DMS 273 (cell line): ENCODE results near the gene CFAP299.
"Not testable (repeated sequence)": the region's sequence is repeated elsewhere in the genome, so short reads cannot be mapped to it uniquely, and the experiment has no call there.

Source experiments
- DNase-seq: peaks from one replicate; lab custom pipeline; 2025; ENCODE audit not compliant: unreplicated experiment; lab: John Stamatoyannopoulos, UW

Gene CFAP299

DNA sequence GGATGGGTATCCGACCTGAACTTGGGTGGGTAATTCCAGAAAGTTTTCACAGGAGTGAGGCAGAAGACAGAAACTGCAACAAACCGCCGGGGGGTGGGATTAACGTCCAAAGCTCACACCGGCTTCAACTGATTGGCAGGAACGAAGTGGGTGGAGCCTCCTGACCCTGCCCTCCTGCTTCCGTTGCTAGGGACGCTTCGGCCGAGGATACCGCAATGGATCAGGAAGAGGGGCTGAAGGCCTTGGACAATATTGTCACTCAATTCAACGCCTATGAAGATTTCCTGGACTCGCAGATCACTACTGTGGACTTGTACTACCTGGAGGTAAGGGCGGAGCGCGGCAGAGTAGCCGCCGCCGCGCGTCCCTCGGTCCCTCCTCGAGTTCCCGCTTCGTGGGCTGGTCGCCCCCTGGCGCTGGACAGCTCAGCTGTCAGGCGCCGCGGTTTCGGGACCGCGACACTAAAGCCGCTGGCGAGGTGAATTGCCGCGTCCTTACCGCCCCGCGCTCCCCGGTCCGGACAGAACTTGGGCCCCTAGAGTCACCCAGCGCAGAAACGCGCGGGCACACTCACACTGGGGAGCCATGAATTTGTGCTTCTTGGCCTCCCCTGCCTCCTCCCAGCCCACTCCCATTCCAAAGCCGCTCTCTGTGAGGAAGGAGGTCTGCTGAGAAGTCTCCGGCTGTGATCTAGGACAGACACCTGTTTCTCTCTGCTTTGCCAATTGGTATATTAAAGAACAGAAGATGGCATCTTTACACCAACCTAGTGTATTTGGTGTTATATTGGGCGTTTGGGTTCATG, at the start of gene CFAP299:
Gene CFAP299, plus strand, starts transcription at position 177 of the 805 bp plus-strand sequence.
- DNase-seq = peak; percentile 94

GRCh38 chr4:80286451-80286850, 49.1 kb upstream of the CFAP299 start:
- DNase-seq = no peak

- DNase-seq = not testable (repeated sequence)
These were observed 44.9 kb upstream of the CFAP299 start for GRCh38 chr4:80290665-80291064.

DNA sequence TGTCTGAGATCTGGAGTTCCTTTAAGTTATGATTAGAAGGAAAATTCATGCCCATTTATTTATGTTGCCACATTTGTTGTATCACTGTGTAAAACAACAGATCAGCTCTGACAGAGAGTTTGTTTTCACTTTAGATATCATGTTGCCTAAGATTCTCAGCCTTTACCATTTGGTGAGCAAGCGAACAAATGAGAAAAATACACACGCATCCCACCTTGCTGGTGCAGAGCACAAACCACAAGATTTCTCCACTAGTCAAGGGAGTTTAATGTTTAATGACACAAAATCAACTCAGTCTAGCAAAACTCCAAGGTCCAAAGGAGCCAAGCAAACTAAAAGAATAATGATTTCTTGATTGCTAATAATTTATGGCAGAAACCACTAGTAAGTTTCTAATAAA, 41.3 kb upstream of the CFAP299 start:
- DNase-seq = no peak

DNA sequence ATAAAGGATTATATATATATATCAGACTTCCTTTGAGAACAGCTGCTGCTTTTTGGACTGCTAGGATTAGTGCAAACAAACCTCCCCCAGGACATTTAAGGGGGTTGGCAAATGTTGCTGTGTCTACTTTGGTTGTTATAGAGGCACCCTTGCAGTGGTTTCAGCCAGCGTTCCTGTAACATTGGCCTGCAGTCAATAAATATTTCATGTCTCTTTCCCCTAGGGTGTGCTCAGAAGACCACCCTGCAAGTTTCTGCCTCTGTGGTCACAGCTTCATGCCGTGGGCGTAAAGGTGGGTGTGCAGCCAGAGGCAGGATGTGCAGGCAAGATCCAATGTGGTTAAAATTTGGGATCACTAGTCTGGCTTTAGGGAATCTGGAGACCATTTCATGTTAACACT, 40.2 kb upstream of the CFAP299 start:
- DNase-seq = peak; percentile 1

DNA sequence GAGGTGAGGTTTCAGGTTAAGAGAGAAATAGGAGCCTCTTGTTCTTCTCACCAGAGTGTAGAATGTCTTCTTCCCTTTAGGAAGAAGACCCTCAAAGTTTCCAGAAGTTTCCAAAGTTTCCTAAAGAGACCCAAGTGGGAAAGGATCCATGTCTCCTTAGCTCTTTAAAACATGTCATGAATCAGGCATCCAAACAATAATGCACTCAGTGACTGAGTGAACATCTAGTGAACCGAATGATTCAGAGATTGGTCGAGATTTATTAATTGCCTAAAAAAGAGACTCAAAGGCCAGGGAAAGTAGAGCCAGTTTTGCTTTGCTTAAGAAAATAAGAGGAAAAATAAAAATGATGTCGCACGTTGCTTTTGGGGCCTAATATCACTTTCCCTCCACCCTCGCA, 39.7 kb upstream of the CFAP299 start:
- DNase-seq = no peak

DNA sequence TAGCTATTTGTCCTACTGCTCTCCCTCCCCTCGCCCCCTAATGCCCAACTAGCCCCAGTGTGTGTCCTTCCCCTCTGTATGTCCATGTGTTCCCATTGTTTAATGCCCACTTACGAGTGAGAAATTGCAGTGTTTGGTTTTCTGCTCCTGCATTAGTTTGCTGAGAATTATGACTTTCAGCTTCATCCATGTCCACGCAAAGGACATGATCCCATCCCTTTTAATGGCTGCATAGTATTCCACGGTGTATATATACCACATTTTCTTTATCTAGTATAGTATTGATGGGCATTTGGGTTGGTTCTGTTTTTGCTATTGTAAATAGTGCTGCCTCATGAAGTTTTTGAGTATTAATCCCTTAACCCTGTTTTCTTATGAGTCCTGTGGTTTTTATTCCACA, 33.6 kb upstream of the CFAP299 start:
- DNase-seq = no peak

GRCh38 chr4:80302616-80303223, 32.8 kb upstream of the CFAP299 start:
- no peak for DNase-seq

- no peak for DNase-seq
These were observed 30.1 kb upstream of the CFAP299 start for GRCh38 chr4:80305466-80305865.

DNA sequence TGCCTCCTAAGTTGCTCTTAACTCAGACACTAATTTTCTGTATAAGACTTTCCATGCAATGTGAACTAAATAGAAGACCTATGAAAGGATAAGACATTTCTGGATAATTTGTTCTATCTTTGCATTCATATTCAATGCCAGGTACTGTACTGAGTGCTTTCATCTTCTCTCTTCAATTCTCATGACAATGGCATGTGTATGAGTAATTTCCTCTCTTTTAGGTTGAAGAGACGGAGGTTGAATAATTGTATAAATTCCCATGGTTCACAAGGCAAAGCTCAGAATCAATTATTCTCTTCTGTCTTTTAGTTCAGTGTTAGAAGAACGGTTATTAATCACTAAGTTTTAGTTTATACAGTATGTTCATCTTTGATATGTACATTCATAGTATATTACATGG, 29.3 kb upstream of the CFAP299 start:
- DNase-seq = no peak

DNA sequence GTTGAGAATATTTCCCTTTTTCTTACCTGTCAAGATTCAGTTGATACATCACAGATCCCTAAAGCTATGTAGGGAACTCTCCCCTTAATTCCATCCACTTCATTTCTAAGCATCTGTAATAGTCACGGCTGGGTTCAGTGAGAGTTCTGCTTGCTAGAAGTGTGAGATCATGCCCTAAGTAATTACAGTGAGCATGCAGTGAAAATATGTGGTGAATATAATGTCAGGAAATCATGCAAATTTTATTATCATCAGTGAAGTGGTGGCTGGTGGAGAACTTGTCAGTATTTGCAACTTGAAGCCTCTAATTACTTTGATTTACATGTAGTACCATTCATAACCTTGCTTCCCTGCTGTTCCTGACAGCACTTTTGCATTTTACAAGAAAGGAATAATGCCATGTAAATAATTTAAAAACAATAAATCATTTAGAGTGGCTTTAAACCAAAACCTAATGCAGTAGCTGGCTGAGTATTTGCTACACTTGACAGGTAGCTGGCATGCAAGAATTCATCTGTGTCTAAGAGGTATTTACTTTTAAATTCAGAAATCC, 28.3 kb upstream of the CFAP299 start:
- DNase-seq = peak; percentile 44

DNA sequence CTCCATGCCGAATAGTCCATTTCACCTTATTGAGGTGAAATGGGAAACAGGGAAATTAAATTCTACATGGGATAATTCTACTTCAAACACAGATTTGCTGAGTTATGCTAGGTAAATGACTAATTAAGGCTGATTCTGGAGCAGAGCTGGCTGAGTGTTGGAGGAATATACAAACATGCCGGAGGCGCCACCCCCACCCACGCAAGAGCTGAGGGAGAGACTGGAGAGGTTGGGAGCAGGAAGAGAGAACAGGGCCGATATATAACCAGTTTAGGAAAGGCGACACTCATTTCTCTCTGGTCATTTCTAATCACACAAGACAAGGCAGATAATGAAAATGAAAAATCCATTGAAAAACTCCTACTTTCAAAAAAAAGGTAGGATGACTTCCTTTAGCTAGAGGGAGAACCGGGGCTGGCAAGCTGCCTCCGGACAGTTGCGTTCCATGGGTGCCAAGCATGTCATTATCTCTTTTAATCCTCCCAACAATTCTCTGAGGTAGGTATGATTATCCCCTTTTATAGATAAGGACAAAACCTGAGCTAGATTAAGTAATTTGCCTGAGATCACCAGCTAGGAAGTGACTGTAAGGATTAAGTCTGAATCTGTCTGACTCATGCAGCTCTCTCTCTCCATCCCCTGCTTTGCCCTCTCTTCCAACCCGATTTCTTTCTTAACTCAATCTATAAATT, 27.6 kb upstream of the CFAP299 start:
- DNase-seq = peak; percentile 45

DNA sequence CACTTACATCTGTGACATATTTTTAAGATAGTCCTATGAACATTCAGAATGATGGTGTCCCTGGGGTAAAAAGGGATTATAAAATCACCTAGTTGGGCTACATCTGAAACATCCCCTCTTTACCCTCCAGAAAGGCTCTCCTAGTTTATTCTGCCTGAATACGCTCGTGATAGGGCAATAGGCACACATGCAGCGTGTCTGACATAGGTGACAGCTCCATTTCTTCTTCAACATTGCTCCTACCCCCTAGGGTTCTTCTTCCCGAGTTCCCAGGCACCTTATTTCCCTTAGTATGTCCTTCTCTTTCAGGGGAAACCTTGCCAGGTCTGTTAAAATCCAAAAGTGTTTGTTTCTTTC, 27.1 kb upstream of the CFAP299 start:
- no peak for DNase-seq

GRCh38 chr4:80309294-80310004, 26.1 kb upstream of the CFAP299 start:
- no peak for DNase-seq

GRCh38 chr4:80311130-80311529, 24.4 kb upstream of the CFAP299 start:
- DNase-seq = no peak

DNA sequence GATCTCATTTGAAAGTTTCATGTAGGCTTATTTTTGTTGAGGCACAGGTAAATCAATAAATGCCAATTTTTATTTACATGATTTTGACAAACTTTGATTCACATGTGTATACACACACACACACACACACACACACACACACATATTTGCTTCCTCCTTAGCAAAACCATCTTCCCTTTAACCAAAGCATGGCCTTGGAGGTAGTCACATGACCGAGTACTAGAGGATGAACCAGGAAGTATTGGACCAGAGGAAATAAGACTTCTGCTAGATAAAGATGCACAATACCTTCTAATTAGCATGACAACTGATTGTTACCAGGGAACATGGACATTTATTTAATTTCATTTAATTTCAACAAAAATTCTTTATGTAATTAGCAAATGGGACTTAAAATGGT, 23.4 kb upstream of the CFAP299 start:
- no peak for DNase-seq

GRCh38 chr4:80313627-80314026, 21.9 kb upstream of the CFAP299 start:
- DNase-seq = no peak

DNA sequence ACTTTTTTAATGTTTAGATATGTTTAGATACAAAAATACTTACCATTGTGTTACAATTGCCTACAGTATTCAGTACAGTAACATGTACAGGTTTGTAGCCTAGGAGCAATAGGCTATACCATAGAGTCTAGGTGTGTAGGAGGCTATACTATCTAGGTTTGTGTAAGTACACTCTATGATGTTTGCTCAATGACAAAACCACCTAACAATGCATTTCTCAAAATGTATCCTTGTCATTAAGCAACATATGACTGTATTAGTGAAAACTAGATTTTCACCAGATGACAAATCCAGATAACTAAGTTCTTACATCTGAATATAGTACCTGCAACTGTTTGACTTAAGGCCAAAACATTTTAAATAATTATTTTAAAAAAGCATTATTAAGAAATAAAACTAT, 19.7 kb upstream of the CFAP299 start:
- not testable (repeated sequence) for DNase-seq

GRCh38 chr4:80321341-80321740, 14.2 kb upstream of the CFAP299 start:
- no peak for DNase-seq

DNA sequence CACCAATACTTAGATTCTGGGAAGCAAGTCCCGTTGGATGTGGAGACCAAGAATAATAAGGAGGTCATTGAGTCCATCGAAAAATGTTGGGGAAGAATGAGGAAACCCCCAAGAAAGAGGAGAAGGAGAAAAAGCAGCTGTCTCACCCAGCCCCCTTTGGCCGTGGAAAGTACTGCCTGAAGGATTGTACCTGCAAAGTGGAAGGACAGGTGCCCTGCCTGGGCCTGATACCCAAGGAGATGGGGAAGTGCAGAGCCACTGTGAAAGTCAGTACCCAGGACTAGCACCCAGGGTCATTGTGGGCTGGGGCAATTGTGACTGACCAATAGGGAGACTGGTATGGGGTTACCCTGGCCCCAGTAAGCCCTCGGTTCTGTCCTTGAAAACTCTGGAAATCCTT, 13.8 kb upstream of the CFAP299 start:
- DNase-seq = no peak

GRCh38 chr4:80322716-80323115, 12.8 kb upstream of the CFAP299 start:
- peak; percentile 12 for DNase-seq
